Kidney capillary endothelial cell (primary cell): Measurements from ENCODE around the gene DST.
A peak's percentile ranks its signal among the peaks of the same experiment; 100 is the strongest.

Experiments
- DNase-seq: peaks from one replicate; pipeline ENCODE4 v3.0.0-alpha.2; 2018; ENCODE audit warnings: low spot score

The DST gene

DNA sequence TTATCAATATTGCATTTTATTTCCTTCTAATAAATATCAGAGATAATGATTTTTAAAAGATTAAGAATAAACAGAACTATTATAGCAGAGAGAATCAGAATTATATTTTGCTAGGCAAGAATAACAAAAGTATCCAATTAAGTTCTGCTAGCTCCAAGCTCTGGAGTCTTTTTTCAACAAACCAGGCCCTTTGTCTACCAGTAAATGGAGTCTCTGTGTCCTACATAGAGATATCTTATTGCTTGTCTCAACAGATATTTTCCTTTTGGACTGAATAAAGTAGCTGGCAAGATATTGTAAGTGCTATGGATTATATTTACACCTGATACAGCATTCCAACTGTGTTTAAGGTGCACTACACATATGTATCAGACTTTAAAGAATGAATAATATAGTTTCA lies 107.1 kb downstream of the DST start:
- no peak for DNase-seq

GRCh38 chr6:56534680-56535419 lies 107.8 kb downstream of the DST start:
- no peak for DNase-seq

DNA sequence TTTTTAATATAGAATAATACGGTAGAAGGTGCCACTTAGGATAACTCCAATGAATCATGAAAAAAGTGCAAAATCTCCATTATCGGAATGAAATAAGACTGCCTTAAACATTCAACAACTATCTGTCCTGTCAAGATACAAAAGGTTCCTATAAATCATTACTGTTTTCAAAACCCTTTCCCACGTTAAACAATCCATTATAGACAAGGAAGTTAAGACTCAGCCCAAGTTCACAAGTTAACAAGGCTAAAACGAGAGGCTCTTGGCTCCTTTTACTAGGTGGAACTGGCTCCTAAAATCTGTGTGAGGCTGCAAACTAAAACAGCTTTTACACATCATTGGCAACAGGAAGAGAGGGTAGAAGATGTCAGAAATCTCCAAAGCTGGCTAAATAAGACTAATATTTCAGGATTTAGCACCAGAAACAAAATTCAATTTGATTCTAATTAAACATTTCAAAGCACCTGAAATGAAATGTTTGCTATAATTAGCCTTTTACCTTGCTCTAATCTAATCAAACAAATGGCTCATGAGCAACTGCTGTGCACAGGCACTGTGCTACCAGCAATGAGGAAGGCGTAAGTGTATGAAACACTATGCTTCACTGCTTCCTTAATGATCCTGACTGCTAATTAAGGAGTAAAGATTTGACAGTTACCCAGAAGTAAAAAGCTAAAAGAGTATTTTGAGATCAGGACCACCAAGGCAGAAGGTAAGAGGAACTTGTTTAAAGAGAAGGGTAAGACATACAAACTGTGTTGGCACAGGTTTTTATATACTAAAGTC lies 109.7 kb downstream of the DST start:
- DNase-seq, result no peak

DNA sequence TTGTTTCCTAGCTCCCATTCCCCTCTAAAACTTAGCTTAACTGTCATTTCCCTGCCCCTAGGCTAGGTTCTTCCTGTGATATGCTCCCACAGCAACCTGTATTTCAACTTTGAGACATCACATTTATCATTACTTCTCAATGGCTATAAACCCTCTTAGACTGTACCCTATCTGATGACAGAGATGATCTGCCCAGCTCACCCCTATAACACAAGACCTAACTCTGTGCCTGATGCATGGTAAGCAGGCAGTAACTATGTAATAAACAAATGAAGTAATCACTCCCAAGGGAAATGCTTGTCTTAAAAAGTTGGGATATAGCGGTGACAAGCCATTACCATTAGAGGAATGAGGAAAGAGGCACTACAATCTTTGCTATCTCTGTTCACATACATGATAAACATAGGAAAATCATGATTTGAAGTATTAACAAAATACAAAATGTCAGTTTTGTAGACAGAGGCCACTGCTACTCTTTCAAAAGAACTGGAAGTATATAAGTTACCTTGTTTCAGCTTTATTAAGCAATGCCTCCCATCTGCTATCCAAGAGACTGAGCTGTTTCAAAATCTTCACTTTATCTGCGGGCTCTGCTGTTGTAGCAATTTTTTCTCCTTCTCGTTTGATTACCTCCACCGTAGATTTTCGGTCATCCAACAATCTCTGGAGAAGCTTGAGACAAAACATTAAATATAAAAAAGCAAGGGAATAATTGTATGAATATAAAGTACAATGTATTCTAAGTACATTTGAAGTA lies 110.7 kb downstream of the DST start:
- DNase-seq, result no peak

- DNase-seq, result no peak
These were observed 113.0 kb downstream of the DST start for GRCh38 chr6:56529594-56530191.

GRCh38 chr6:56528412-56528841 lies 114.3 kb downstream of the DST start:
- peak; percentile 61 for DNase-seq

DNA sequence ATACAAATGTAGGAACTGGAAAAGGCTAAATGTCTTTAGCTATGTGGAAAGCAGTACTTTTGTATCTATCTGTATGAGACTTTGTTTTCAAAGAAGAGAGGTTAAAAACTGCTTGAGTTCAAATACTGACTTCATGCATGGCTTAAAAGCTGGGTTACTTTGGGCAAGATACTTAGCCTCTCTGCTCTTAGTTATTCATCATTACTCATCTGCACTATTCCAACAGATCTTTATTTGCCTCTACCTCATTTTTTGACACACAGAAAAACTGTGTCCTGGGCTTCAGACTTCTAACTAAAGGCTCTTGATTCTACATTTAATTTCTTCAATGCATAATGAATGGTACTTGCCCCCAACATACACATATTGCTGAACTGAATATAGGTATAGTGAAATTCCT lies 114.8 kb downstream of the DST start:
- no peak for DNase-seq

DNA sequence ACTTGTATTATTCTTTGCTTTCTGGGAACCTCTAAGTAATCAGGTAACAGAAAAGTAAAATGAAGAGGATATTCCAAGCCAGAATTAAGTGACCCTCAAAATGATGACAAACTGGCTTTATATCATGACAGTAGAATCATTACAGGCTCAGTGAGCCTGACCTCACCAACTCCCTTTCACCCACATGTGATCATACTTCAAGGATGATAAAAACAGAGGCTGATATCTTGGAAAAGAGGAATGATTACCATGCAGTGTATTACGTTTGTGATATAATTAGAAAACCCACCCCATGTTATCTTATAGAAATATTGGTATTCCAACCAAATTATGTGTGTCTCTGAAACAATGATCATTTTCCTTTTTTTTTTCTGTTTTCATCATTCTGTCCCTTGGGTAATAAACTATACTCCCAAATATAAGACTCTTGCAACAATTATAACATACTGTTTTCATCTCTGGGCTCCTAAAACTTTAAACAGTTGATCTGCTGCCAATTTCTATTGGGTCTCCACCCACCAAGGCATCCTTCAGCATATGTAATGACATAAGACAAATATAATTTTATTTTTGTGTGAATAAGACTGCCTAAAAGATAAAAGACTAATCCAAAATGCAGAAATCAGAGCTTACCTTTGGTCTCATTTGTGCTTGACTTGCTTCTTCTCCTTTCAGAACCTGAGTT lies 115.7 kb downstream of the DST start:
- DNase-seq, result no peak

DNA sequence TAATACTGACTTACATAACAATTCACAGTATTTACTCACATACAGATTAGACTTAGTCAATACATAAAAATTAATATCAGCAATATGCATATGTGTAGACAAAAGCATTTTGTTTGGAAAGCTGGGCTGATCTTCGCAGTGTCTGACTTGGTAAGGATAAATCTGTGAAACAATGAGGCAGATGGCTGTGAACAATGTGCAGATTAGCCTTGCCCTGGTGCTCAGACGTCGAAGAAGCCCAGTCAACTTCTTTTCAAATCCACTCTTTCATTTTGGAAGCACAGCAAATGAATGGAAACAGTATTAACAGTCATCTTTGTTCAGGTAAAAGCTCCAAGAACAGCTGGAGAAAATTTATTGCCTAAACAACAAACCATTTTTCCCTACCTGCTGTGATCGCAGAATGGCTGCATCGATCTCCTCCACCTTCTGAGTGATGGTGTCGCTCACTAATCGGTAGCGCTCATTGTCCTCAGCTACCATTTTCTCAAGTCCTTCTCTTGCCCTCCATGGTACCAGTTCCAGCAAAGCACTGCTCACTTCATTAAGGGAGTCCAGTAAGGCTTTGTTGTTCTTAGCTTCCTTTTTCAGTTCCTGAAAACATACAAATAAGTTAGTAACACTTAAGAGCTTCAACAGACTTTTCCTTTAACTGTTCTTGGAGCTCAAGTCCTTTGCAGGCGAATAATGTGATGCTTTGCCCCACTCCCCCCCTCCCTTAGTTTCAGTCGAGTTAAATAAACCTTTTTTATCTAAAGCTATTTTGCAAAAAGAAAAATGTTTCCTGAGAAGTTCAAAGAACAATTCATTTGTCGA lies 116.5 kb downstream of the DST start:
- no peak for DNase-seq

DNA sequence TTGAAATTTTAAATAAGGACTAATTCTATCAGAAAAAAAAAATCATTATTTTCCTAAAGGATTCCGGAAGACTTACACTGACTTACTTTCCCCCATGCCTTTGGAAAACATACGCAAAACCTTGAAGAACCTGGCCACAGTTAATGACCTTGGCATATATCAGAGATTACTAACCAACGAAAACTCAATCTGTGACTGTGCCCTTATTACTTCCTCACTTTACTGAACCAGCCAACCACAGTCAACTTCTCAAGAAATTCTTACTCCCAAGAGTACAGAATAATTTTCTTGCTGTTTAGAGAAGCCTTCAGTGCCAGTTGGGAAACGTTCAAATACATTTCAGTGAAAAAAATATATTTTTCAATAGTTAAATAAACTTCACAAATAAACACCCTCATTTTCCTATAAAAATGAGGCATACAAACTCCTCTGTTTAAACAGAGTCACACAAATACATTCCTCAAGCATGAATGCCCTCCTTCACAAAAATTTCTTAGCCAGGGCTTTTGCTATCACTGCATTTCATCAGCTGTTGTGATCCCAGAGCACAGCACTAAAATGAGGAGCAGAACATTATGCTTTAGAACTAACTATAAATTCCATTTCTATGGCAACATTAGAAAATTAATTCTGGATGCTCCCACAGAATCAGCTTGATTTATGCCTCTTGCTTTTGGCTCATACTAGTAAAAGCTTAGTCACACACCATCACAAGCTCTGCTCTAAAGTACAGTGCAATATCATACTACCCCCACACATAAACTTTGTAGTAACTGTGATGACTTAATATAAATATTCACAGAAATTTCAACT lies 117.6 kb downstream of the DST start:
- DNase-seq, result no peak

GRCh38 chr6:56522495-56523270 lies 120.0 kb downstream of the DST start:
- no peak for DNase-seq

GRCh38 chr6:56521976-56522375 lies 120.7 kb downstream of the DST start:
- DNase-seq, result no peak

DNA sequence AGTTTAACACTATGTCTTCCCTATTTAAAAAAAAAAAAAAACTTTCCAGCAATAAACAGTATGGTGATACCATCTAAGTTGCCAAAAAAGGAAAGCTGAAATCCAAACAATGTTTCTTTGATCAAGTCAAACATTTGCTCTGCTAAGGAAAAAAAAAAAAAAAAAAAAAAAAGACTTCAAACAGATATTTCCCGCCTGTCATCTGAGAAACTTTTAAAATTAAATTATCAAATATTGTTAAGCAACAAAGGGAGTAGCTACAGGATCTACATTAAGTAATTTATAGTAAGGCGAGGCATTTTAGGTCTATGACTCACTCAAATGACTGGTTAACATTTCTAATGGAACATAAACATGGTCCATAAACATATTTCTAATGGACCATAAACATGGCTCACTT lies 121.2 kb downstream of the DST start:
- no peak for DNase-seq

GRCh38 chr6:56520218-56520617 lies 122.5 kb downstream of the DST start:
- DNase-seq, result no peak

DNA sequence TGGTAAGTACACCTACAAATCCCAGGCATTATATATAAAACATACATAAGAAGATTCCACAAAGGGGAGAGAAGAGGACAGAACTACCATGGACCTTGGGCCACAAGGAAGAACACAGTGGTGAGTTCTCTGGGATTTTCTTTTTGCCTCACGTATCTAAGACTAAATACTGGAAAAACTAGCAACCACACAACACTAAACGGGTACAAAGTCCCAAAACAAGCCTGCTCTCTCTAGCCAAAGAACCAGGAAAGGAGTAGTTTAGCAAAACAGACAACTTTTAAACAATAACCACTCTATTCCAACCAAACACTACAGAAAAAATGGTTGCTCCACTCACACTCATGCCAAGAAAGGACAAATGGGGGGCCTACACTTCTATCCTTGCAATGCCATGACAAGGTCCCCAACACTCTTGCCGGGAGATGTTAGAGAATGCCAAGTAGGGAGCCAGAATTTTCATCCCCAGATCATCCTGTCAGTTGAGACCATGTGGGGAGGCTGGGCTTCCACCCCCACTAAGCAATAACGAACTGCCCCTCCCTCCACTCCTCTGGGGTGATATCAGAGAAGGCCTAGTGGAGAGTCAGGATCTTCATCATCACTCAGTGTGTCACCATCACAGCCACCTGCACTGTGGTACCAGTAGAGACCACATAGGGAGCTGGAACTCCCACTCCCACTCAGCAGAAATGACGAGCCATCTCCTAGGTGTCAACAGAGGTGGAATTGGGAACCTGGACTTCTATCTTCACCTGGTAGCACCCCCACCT lies 123.5 kb downstream of the DST start:
- DNase-seq, result no peak

DNA sequence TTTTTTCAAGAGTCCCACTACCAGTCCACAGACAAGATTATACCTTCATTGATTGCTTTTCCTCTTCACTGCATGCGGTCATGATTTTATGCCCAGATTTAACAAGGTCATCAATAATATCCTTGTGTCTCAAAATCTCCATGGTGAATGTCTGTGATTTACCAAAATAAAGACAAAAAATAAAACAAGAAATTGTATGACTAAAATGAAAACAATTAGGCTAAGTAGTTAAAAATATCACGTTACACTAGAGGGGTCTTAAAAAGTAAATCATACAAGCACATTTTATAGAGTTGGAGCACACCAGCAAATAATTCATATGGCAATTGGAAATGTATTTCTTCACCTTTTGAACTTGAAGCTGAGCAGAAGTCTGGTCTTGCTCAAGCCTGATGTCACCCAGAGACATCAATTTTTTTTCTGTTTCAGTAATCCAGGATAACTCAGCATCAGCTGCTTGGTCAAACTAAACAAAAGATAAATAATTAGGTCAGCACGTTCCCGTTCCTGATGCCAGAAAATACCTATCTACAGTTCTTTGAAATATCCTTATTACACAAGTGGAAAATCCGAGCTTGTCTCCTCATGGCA lies 125.4 kb downstream of the DST start:
- DNase-seq, result no peak

- DNase-seq, result no peak
These were observed 126.7 kb downstream of the DST start for GRCh38 chr6:56516003-56516402.
